Stimulated activated CD4-positive, alpha-beta T cell treated with anti-CD3 and anti-CD28 coated beads, Interleukin-12 subunit alpha, Interleukin-12 subunit beta, amount 100 ng/mL, for 4 hours (primary cell): ENCODE results near the gene LPP.

ENCODE experiments used
- DNase-seq: peaks from one replicate; pipeline ENCODE4 v3.0.0-alpha.2; 2020

The LPP gene

GRCh38 chr3:188664795-188665194, 510.8 kb downstream of the LPP start:
- no peak for DNase-seq

- DNase-seq: no peak
Observed at GRCh38 chr3:188667926-188668325, 514.0 kb downstream of the LPP start.

GRCh38 chr3:188670446-188670845, 516.5 kb downstream of the LPP start:
- no peak for DNase-seq

GRCh38 chr3:188671971-188672370, 518.0 kb downstream of the LPP start:
- no peak for DNase-seq

GRCh38 chr3:188672840-188673239, 518.9 kb downstream of the LPP start:
- no peak for DNase-seq

- no peak for DNase-seq
Observed at GRCh38 chr3:188673646-188674186, 519.8 kb downstream of the LPP start.

- no peak for DNase-seq
Observed at GRCh38 chr3:188674595-188674994, 520.6 kb downstream of the LPP start.

- no peak for DNase-seq
Observed at GRCh38 chr3:188677344-188677743, 523.4 kb downstream of the LPP start.

GRCh38 chr3:188680189-188680588, 526.2 kb downstream of the LPP start:
- DNase-seq: no peak

GRCh38 chr3:188680605-188681004, 526.6 kb downstream of the LPP start:
- DNase-seq: no peak

- DNase-seq: no peak
Observed at GRCh38 chr3:188682316-188682715, 528.4 kb downstream of the LPP start.

- no peak for DNase-seq
Observed at GRCh38 chr3:188683032-188683521, 529.1 kb downstream of the LPP start.

- DNase-seq: no peak
Observed at GRCh38 chr3:188684276-188684675, 530.3 kb downstream of the LPP start.

GRCh38 chr3:188685789-188686188, 531.8 kb downstream of the LPP start:
- no peak for DNase-seq

- DNase-seq: no peak
Observed at GRCh38 chr3:188686324-188686723, 532.4 kb downstream of the LPP start.

- no peak for DNase-seq
Observed at GRCh38 chr3:188687389-188687788, 533.4 kb downstream of the LPP start.

- DNase-seq: no peak
Observed at GRCh38 chr3:188689101-188689574, 535.2 kb downstream of the LPP start.

GRCh38 chr3:188690064-188690463, 536.1 kb downstream of the LPP start:
- no peak for DNase-seq

- DNase-seq: no peak
Observed at GRCh38 chr3:188691004-188691403, 537.0 kb downstream of the LPP start.

GRCh38 chr3:188691665-188692064, 537.7 kb downstream of the LPP start:
- DNase-seq: no peak

GRCh38 chr3:188692700-188693099, 538.7 kb downstream of the LPP start:
- DNase-seq: no peak

- no peak for DNase-seq
Observed at GRCh38 chr3:188693435-188693834, 539.5 kb downstream of the LPP start.

GRCh38 chr3:188695241-188695640, 541.3 kb downstream of the LPP start:
- no peak for DNase-seq

GRCh38 chr3:188697127-188697526, 543.2 kb downstream of the LPP start:
- DNase-seq: no peak

GRCh38 chr3:188698436-188698835, 544.5 kb downstream of the LPP start:
- no peak for DNase-seq
